Kidney glomerular epithelial cell (primary cell): ENCODE measurements around the gene NDRG2.

Experiments
- DNase-seq: peaks from one replicate; lab custom pipeline; 2025; lab: John Stamatoyannopoulos, UW

The NDRG2 gene

GRCh38 chr14:20969336-20969735, 55.5 kb downstream of the NDRG2 start:
- no peak for DNase-seq
